Mammary epithelial cell (primary cell): ENCODE measurements around the gene ABHD8.

Source experiments
- EZH2 ChIP-seq: IDR thresholded peaks from 2 replicates; pipeline ENCODE4 v1.6.1; 2012; ENCODE audit warnings: low read length, inconsistent platforms, borderline replicate concordance
- TF ChIP-seq, protein P1 (sequence below), 2 donors: IDR thresholded peaks in 1 of 2; conservative IDR thresholded peaks in 1 of 2; 2 replicates each; pipeline ENCODE4 v1.5.1; 2011 to 2012; ENCODE audit warnings: inconsistent platforms in 2 of 2, low read length in 2 of 2, mild to moderate bottlenecking in 2 of 2, control low read depth in 1 of 2, low read depth in 1 of 2; ENCODE audit not compliant: insufficient read depth in 1 of 2; ENCODE audit errors: extremely low read depth in 1 of 2

DNA sequence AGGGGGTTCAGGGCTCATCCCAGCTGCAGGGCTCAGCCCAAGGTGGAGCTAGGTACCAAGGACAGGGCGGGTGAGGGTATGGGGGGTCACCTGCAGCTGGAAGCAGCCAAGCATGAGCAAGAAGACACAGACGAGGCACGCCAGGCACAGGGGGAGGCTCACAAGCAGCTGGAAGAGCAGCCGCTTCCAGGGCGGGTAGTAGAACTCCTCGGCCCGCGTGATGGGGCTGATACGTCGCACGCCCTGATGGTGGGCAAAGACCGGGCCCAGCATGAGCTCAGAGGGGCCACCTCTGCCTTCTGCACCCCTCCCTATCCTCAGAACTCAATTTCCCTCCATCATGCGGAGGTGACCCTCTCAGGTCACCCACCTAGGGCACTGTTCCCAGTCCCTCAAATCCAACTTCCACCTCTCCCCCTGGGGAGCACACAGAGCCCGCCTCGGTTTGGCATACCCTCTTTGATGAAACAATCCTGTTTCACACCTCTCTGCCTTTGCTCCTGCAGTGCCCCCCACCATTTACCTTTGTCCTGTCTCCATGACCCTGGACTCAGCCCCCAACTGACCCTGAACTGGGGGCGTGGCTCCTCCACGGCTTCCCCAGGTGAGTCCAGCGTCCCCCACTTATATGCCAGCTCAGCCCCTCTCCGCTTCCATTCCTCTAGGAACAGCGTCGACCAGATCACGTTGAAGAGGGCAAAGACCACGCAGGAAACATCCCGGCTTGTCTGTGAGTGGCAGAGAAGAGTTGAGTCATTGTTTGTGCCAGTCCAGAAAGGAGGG is 27.2 kb upstream of the ABHD8 start:
- TF ChIP-seq, protein P1, sequence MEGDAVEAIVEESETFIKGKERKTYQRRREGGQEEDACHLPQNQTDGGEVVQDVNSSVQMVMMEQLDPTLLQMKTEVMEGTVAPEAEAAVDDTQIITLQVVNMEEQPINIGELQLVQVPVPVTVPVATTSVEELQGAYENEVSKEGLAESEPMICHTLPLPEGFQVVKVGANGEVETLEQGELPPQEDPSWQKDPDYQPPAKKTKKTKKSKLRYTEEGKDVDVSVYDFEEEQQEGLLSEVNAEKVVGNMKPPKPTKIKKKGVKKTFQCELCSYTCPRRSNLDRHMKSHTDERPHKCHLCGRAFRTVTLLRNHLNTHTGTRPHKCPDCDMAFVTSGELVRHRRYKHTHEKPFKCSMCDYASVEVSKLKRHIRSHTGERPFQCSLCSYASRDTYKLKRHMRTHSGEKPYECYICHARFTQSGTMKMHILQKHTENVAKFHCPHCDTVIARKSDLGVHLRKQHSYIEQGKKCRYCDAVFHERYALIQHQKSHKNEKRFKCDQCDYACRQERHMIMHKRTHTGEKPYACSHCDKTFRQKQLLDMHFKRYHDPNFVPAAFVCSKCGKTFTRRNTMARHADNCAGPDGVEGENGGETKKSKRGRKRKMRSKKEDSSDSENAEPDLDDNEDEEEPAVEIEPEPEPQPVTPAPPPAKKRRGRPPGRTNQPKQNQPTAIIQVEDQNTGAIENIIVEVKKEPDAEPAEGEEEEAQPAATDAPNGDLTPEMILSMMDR (conservative IDR thresholded peaks at IDR 0.05 in 1 of 2, IDR thresholded peaks at IDR 0.05 in 1 of 2; ENCODE audit: extremely low read depth in 1 of 2, insufficient read depth in 1 of 2, low read depth in 1 of 2, low read length in 2 of 2): no peak
- no peak for TF ChIP-seq EZH2
